GM21786 (cell line): Measurements from ENCODE around the gene TSPAN3.

Experiments
- ATAC-seq: cut with Tn5 transposase; IDR thresholded peaks from one replicate; pipeline ENCODE4 v1.9.1; 2021; ENCODE audit not compliant: unreplicated experiment

The TSPAN3 gene

GRCh38 chr15:77070495-77071304 lies at the start of gene TSPAN3:
Gene TSPAN3, minus strand, starts transcription at chr15:77071109. Its CDS starts 155 bp downstream, at chr15:77070954.
- ATAC-seq: peak; percentile 92

DNA sequence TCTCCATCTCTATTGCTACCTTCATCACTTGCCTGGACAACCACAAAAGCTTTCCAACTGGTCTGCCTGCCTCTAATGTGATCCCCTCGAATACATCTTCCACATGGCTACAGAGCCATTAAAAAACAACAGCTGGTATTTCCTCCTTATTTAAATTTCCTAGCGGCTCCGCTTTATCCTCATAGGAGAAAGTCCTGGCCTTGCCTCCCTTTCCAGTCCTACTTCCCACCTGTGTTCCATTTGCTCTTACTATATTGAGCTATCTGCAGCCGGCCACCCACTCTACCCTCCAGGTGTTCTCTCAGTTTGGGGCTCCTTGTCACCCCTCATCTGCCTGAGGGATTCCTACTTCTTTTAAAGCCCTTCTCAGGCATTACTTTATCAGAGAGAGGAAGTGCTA lies 49.7 kb upstream of the TSPAN3 start:
- ATAC-seq: no peak

GRCh38 chr15:77119446-77119845 lies 48.5 kb upstream of the TSPAN3 start:
- no peak for ATAC-seq

GRCh38 chr15:77118882-77119321 lies 48.0 kb upstream of the TSPAN3 start:
- no peak for ATAC-seq

DNA sequence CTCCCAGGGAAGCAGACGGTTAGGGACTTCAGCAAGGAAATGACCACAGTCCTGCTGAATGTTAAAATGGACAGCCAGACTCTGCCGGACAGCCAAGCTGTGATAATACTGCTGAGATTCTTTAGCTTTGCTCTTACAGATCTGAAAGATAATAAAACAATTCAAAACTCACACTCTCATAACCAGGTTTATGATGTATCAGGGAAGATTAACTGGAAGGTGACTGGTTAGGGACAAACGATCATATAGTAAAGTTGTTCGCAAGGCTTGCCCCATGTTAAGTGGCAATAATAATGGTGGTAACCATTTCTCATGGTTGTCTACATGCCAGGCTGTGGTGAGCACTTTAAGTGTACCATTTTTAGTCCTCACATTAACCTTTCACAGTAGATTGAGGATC lies 44.3 kb upstream of the TSPAN3 start:
- no peak for ATAC-seq

DNA sequence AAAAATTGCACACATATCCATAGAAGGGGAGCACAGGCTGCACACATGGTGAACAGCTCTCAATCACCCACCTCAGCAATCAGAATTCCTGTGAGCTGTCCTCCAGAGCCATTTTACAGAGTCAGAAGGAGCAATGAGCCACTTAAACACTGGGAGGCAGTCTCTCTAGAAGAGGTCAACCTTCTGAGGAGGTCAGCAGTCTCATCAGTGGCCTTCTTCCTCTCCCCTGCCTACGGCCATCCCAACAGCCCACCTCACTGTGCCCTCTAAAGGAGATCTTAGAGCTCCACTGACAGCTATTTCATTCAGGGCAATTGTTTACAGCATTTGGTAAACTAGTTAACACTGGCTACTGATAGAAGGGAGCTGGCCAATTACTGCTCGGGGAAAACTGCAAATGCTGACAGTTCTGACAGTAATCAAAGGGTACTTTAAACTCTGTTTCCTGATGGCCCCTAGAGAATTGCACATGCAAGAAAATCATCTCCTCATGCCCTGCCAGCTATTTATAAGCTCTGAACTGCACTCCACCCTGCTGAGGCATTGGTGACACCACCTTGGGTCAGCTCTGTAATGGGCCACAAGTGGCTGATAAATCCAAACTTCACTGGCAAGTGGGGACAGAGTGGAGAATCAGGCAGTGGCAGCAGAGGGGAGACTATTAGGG lies 42.1 kb upstream of the TSPAN3 start:
- no peak for ATAC-seq

DNA sequence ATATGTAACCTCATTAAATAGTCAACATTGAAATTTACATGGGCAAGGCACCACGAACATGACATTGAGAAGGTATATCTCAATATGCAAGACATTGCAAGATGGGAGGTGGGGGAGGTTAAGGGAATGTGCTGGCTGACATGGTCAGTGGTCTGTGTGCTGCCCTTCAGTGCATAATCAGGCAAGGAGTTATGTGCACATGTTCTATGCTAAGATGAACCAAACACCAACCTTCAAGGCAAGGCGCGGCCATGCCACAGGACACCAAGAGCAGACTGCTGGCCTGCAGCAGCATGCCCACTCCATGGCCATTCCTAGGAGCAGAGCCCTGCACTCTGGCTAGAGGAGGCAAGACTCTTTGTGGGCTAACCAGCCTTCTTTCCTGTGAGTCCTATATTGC lies 40.9 kb upstream of the TSPAN3 start:
- no peak for ATAC-seq

DNA sequence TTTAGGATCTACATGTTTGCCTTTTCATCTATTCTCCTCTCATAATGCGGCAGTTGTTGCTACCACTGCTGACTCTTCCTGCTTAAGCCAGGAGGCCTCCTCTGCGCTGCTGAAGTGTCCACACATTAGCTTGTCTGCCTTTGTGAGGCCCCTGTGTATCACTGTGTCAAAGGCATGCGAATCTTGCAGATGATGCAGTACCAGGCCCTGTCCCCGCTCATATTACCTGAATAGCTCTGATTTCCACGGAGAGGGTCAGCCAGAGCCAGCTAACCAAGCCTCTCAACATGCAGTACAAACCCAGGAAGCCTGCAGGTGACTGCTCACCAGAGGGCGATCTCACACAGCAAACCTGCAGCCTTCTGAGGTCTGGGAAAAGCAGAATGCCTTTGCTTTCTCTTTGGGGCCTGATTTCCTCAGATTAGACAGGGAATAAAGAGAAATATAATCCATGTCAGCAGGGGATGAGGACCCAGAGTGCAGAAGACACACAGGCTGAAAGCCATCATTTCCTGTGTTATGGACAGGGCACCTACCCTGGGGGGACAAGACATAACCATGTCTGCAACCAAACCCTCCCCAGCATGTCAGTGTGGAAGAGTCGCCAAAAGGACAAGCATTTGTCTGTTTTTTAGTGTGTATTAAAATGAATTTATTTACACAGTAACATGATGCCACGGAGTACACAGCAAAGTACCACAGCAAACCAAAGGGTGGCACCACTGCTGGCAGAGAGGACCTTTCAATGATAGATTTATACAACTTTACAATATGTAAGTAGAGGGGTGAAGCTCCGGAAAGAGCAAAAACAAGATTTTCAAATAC lies 36.8 kb upstream of the TSPAN3 start:
- ATAC-seq: no peak

- no peak for ATAC-seq
Observed at GRCh38 chr15:77107068-77107467, 36.2 kb upstream of the TSPAN3 start.

DNA sequence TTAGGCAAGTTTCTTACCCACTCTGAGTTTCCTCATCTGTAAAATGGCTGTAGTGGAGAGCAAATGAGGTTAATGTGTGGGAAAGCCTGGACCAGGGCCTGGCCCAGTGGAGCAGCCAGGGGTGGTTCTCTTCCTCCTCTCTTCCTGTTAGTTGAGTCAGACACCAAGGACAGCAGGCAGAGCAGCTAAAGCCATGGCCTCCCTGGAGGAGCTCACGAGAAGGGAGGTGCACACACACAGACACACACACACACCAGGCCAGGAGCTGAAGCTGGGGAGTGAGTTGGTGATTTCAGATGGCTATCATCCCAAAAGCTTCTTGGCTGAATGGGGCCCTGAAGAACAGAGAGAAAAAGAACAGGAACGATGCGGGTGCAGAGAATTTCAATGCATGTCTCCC lies 33.2 kb upstream of the TSPAN3 start:
- no peak for ATAC-seq

GRCh38 chr15:77099741-77100463 lies 29.0 kb upstream of the TSPAN3 start:
- ATAC-seq: no peak

- ATAC-seq: no peak
Observed at GRCh38 chr15:77098572-77098971, 27.7 kb upstream of the TSPAN3 start.

- ATAC-seq: no peak
Observed at GRCh38 chr15:77097921-77098320, 27.0 kb upstream of the TSPAN3 start.

- ATAC-seq: no peak
Observed at GRCh38 chr15:77097248-77097721, 26.4 kb upstream of the TSPAN3 start.

DNA sequence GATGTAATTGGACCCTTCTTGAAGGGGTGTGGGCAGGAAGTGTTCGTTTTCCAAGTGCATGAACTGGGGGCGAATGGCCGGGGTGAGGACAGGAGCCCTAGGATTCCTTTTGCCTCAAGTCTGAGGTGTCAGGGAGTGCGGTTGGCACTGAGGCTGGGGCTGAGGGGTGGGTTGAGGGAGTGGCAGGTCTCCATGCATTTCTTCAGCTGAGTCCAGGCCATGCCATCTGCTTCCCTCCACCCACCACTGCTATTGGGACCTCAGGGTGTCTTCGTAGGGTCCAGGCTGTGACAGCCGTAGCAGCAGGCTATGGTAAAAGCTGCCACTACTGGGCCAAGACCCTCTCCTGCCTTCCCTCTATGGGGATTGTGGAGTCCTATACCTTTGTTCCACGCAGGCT lies 25.6 kb upstream of the TSPAN3 start:
- no peak for ATAC-seq

DNA sequence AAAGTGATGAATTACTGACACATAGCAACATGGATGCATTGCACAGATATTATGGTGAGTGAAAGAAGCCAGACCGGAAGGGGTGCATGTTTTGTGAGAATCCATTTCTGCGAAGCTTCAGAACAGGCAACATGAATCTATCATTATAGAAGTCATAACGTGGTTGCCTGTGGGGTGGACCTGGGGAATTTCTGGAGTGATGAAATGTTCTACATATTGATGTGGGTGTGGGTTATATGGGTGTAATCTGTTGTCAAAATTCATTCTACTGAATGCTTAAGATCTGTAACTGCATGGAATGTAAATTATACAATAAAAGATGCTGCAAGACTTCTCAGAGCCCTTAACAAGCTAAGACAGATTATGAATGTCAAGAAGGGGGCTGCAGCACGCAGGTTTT lies 25.2 kb upstream of the TSPAN3 start:
- ATAC-seq: no peak

- no peak for ATAC-seq
Observed at GRCh38 chr15:77094397-77095030, 23.6 kb upstream of the TSPAN3 start.

- no peak for ATAC-seq
Observed at GRCh38 chr15:77093436-77093835, 22.5 kb upstream of the TSPAN3 start.

DNA sequence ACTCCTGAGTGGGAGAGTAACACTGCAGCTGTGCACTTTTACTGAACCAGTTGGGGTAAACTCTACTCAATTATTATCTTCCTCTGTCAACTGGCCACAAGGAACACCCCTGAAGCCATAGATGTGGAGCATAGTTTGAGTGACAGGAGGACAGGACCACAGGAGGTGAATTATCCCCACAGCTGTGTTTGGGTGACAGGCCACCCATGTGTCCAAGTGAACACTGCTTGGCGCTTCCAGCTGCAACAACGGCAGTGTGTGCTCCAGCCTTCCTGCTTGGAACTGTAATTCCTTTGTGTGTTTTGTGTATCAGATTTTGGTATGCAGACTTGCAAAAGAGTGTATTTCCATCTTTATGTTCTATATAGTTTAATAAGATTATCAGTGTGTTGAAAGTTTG lies 20.2 kb upstream of the TSPAN3 start:
- no peak for ATAC-seq

DNA sequence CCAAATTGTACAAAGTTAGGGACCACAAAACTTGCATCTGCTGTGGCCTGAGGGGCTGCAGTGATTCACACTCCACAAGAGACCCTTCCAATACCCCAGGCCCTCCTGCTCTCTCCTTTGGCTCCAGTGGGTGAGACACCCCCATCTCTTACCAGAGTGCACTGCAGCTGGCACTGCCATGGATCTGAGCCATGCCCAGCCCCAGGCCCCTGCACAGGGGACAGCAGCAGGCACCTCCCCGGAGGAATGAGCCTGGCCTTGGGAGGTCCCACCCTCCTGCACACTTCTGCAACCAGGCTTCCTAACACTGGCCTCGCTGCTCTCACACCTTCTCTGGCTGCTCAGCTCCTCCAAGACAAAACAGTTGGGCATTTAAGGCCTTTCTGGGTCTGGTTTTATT lies 16.3 kb upstream of the TSPAN3 start:
- no peak for ATAC-seq
